GM23248 (cell line): Measurements from ENCODE around the gene P4HA1.

ENCODE experiments used
- EZH2 ChIP-seq: fragments of 200-600 bp; sonication (generic); IDR thresholded peaks from 2 replicates; pipeline ENCODE4 v1.6.1; 2018; ENCODE audit warnings: antibody characterized with exemption, mild to moderate bottlenecking; ENCODE audit not compliant: insufficient read depth, poor library complexity, severe bottlenecking
- EZH2phosphoT487 ChIP-seq: fragments of 200-600 bp; sonication (generic); IDR thresholded peaks from 2 replicates; pipeline ENCODE4 v1.6.1; 2018; ENCODE audit warnings: antibody characterized with exemption, moderate library complexity, mild to moderate bottlenecking, low read depth; ENCODE audit not compliant: insufficient read depth

- no peak for TF ChIP-seq EZH2phosphoT487
- TF ChIP-seq EZH2: no peak
Observed at GRCh38 chr10:73084209-73084608, 12.5 kb downstream of the P4HA1 start.
